ENCODE measurements around the gene MTF2.
A peak's percentile ranks its signal among the peaks of the same experiment; 100 is the strongest.

Gene MTF2

DNA sequence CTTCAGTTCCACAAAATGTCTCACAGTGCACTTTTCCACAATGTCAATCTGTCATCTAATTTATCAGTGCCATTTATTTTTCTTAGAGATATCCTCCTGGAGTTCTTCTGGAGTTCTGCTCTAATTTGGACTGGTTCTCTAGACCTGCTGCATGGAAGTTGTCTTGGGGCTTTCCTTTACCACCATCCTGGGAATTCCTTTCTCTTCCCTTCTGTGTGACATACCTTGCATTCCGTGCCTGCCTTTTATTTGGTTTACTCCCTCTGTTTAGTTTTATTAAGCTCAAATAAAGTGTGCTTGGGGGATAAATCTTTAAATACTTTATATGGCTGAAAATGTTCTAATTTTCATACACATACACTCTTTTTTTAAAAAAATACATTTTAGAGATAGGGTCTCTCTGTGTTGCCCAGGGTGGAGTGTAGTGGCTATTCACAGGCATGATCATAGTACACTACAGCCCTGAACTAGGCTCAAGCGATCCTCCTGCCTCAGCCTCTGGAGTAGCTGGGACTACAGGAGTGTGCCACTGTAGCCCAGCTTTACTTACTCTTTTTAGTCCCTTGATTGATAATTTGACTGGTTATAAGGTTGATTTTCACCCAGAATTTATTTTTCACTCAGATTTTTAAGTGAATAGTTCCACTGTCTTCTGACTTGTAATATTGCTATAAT is 14.4 kb downstream of the MTF2 start:
- H3K4me3 ChIP-seq = no peak overlapping the region
- H3K9ac ChIP-seq (ENCODE audit: insufficient read length) = no peak overlapping the region
- TF ChIP-seq POLR2AphosphoS5 (IDR thresholded peaks at IDR 0.05; ENCODE audit: borderline replicate concordance, low read depth, low read length) (no peak), EZH2 (IDR thresholded peaks at IDR 0.05) (no peak), FOXP2 (optimal IDR thresholded peaks at IDR 0.05; ENCODE audit: control extremely low read depth, extremely low read length, insufficient read depth) (no peak)
- no peak overlapping the region for H3K27ac ChIP-seq
- no peak for DNase-seq (ENCODE audit: low read depth, low spot score)
- no peaks in the 10 kb centered on the region; the same call in 1 of the 2 replicates for H3K9me3 ChIP-seq (ENCODE audit: low read depth, low read length)
- peaks cover 18% of the 10 kb centered on the region for H3K36me3 ChIP-seq (ENCODE audit: insufficient read depth, low read length)

- no peak overlapping the region for H3K4me3 ChIP-seq
- no peak for DNase-seq (ENCODE audit: low read depth, low spot score)
- H3K9ac ChIP-seq (ENCODE audit: insufficient read length) = no peak overlapping the region
- H3K9me3 ChIP-seq (ENCODE audit: low read depth, low read length) = no peaks in the 10 kb centered on the region; the same call in 1 of the 2 replicates
- no peak overlapping the region for H3K27ac ChIP-seq
- peaks cover 10% of the 10 kb centered on the region for H3K36me3 ChIP-seq (ENCODE audit: insufficient read depth, low read length)
- no peak for TF ChIP-seq POLR2AphosphoS5 (IDR thresholded peaks at IDR 0.05; ENCODE audit: borderline replicate concordance, low read depth, low read length)
- no peak for TF ChIP-seq EZH2 (IDR thresholded peaks at IDR 0.05)
- TF ChIP-seq FOXP2 (optimal IDR thresholded peaks at IDR 0.05; ENCODE audit: control extremely low read depth, extremely low read length, insufficient read depth) = no peak
Observed at GRCh38 chr1:93095804-93096585, 16.9 kb downstream of the MTF2 start.

GRCh38 chr1:93102142-93102541 is 23.1 kb downstream of the MTF2 start:
- DNase-seq (ENCODE audit: low read depth, low spot score) = no peak
- TF ChIP-seq FOXP2 (optimal IDR thresholded peaks at IDR 0.05; ENCODE audit: control extremely low read depth, extremely low read length, insufficient read depth) (no peak), EZH2 (IDR thresholded peaks at IDR 0.05) (no peak), POLR2AphosphoS5 (IDR thresholded peaks at IDR 0.05; ENCODE audit: borderline replicate concordance, low read depth, low read length) (no peak)

DNA sequence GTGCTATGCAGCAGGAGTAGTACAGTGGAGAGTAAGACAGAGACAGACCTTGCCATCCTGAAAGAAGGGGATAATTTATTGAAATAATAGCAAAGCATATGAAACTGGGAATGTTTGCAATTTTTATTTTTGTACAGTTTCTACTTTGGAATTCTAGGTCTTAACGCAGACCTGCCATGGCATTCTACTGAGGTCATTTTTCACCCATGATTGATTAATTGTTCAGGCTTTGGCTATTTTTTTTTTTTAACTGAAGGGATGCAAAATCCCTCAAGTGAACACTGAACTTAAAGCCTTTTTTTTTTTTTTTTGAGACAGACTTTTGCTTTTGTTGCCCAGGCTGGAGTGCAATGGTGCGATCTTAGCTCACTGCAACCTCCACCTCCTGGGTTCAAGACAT is 27.1 kb downstream of the MTF2 start:
- no peak for DNase-seq (ENCODE audit: low read depth, low spot score)
- Histone ChIP-seq H3K27ac (no peak overlapping the region), H3K9me3 (ENCODE audit: low read depth, low read length) (no peaks in the 10 kb centered on the region), H3K9ac (ENCODE audit: insufficient read length) (no peak overlapping the region), H3K4me3 (no peak overlapping the region), H3K36me3 (ENCODE audit: insufficient read depth, low read length) (peaks cover 77% of the 10 kb centered on the region)
- TF ChIP-seq FOXP2 (optimal IDR thresholded peaks at IDR 0.05; ENCODE audit: control extremely low read depth, extremely low read length, insufficient read depth) = no peak
- no peak for TF ChIP-seq EZH2 (IDR thresholded peaks at IDR 0.05)
- no peak for TF ChIP-seq POLR2AphosphoS5 (IDR thresholded peaks at IDR 0.05; ENCODE audit: borderline replicate concordance, low read depth, low read length)

More at GRCh38 chr1:93102142-93102541, 23.1 kb downstream of the MTF2 start:
- Histone ChIP-seq H3K9ac (ENCODE audit: insufficient read length) (no peak overlapping the region), H3K9me3 (ENCODE audit: low read depth, low read length) (no peaks in the 10 kb centered on the region), H3K27ac (no peak overlapping the region), H3K4me3 (no peak overlapping the region), H3K36me3 (ENCODE audit: insufficient read depth, low read length) (peaks cover 51% of the 10 kb centered on the region)

DNA sequence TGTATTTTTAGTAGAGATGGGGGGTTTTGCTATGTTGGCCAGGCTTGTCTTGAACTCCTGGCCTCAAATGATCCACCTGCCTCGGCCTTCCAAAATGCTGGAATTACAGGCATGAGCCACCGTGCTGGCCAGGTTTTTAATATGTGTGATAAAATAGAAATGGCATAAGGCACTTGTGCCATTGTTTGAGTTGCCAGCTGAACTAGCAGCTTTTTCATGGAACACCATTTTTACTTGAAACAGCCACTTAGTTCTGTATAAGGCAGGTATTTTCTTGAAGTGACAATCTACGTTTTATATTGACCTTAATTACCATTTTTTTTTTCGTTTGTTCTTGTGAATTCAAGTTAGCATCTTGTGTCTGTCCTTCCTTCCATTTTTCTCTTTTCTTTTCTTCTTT is 28.3 kb downstream of the MTF2 start:
- Histone ChIP-seq H3K9me3 (ENCODE audit: low read depth, low read length) (no peaks in the 10 kb centered on the region), H3K36me3 (ENCODE audit: insufficient read depth, low read length) (peaks cover 77% of the 10 kb centered on the region), H3K27ac (no peak overlapping the region), H3K9ac (ENCODE audit: insufficient read length) (no peak overlapping the region), H3K4me3 (no peak overlapping the region)
- TF ChIP-seq POLR2AphosphoS5 (IDR thresholded peaks at IDR 0.05; ENCODE audit: borderline replicate concordance, low read depth, low read length) = no peak
- no peak for TF ChIP-seq FOXP2 (optimal IDR thresholded peaks at IDR 0.05; ENCODE audit: control extremely low read depth, extremely low read length, insufficient read depth)
- no peak for TF ChIP-seq EZH2 (IDR thresholded peaks at IDR 0.05)
- DNase-seq (ENCODE audit: low read depth, low spot score) = no peak

DNA sequence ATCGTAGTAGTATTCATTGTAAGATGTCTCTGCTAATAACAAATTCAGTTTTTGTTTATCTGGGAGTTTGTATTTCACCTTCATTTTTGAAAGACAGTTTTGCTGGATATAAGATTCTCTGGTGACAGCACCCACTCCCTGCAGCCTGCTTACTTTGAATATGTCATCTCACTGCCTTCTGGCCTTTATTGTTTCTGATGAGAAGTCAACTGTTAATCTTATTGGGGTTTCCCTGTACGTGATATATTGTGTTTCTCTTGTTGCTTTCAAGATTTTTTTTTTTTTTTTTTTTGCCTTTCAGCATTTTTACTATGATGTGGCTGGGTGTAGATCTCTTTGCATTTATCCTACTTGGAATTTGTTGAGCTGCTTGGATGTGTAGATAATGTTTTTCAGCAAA is 29.3 kb downstream of the MTF2 start:
- peaks cover 84% of the 10 kb centered on the region for H3K36me3 ChIP-seq (ENCODE audit: insufficient read depth, low read length)
- H3K4me3 ChIP-seq = no peak overlapping the region
- H3K27ac ChIP-seq = no peak overlapping the region
- H3K9ac ChIP-seq (ENCODE audit: insufficient read length) = no peak overlapping the region
- no peak for DNase-seq (ENCODE audit: low read depth, low spot score)
- H3K9me3 ChIP-seq (ENCODE audit: low read depth, low read length) = no peaks in the 10 kb centered on the region
- no peak for TF ChIP-seq FOXP2 (optimal IDR thresholded peaks at IDR 0.05; ENCODE audit: control extremely low read depth, extremely low read length, insufficient read depth)
- no peak for TF ChIP-seq EZH2 (IDR thresholded peaks at IDR 0.05)
- TF ChIP-seq POLR2AphosphoS5 (IDR thresholded peaks at IDR 0.05; ENCODE audit: borderline replicate concordance, low read depth, low read length) = no peak

GRCh38 chr1:93109578-93109977 is 30.5 kb downstream of the MTF2 start:
- Histone ChIP-seq H3K9ac (ENCODE audit: insufficient read length) (no peak overlapping the region), H3K4me3 (no peak overlapping the region), H3K27ac (no peak overlapping the region), H3K36me3 (ENCODE audit: insufficient read depth, low read length) (peaks cover 80% of the 10 kb centered on the region), H3K9me3 (ENCODE audit: low read depth, low read length) (no peaks in the 10 kb centered on the region)
- TF ChIP-seq POLR2AphosphoS5 (IDR thresholded peaks at IDR 0.05; ENCODE audit: borderline replicate concordance, low read depth, low read length) = no peak
- no peak for DNase-seq (ENCODE audit: low read depth, low spot score)

DNA sequence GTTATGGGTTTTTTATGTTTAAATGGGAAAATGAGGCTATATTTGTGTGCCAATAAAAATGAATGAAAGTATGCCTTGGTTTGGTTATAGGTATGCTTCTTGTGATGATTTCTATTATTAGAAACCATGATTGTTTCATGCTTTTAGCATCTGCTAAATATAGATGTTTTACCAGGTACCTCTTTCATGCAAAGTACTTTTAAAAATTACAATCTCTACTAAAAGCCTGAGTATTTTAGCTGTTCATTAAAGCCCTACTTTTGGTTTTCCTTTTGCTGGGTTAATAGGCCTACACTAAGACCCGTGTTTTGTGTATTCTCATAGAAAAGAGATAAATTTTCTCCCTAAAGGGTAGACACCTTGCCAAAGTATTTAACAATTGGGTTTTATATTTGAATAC is 32.0 kb downstream of the MTF2 start:
- Histone ChIP-seq H3K9me3 (ENCODE audit: low read depth, low read length) (no peaks in the 10 kb centered on the region), H3K9ac (ENCODE audit: insufficient read length) (no peak overlapping the region), H3K4me3 (no peak overlapping the region), H3K27ac (peak overlapping the region; percentile 25; the same call in 1 of the 2 replicates), H3K36me3 (ENCODE audit: insufficient read depth, low read length) (peaks cover 76% of the 10 kb centered on the region)
- no peak for DNase-seq (ENCODE audit: low read depth, low spot score)
- TF ChIP-seq EZH2 (IDR thresholded peaks at IDR 0.05) = no peak
- no peak for TF ChIP-seq POLR2AphosphoS5 (IDR thresholded peaks at IDR 0.05; ENCODE audit: borderline replicate concordance, low read depth, low read length)
- TF ChIP-seq FOXP2 (optimal IDR thresholded peaks at IDR 0.05; ENCODE audit: control extremely low read depth, extremely low read length, insufficient read depth) = no peak
